Measurements from ENCODE around the gene RABGGTA.

The RABGGTA gene

DNA sequence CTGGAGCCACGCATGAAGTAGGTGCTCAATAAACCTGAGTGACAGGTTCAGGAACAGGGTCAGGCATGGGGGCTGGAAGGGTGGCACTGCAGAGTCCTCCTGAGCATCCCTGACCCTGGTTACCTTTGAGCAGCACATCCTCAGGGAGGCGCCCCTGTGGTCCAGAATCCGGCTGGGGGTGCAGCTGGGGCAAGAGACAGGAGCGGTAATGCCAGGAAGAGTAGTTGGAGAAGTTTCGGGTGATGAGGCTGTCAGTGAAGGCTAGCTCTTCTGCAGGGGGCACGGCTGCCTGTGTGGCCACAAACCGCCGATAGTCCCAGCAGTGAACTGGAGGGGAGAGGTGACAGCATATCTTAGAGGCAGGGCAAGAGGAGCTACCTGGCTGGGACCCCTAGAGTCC is 2.0 kb downstream of the RABGGTA start:
- H3K9me3 ChIP-seq (ENCODE audit: insufficient read depth, low read length) = no peaks in the 10 kb centered on the region
- no peak overlapping the region for H2AFZ ChIP-seq (ENCODE audit: low read depth, low read length)
- TF ChIP-seq EZH2phosphoT487 (IDR thresholded peaks at IDR 0.05; ENCODE audit: low read depth) = no peak
- TF ChIP-seq, protein P1, sequence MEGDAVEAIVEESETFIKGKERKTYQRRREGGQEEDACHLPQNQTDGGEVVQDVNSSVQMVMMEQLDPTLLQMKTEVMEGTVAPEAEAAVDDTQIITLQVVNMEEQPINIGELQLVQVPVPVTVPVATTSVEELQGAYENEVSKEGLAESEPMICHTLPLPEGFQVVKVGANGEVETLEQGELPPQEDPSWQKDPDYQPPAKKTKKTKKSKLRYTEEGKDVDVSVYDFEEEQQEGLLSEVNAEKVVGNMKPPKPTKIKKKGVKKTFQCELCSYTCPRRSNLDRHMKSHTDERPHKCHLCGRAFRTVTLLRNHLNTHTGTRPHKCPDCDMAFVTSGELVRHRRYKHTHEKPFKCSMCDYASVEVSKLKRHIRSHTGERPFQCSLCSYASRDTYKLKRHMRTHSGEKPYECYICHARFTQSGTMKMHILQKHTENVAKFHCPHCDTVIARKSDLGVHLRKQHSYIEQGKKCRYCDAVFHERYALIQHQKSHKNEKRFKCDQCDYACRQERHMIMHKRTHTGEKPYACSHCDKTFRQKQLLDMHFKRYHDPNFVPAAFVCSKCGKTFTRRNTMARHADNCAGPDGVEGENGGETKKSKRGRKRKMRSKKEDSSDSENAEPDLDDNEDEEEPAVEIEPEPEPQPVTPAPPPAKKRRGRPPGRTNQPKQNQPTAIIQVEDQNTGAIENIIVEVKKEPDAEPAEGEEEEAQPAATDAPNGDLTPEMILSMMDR (IDR thresholded peaks at IDR 0.05; ENCODE audit: low read depth, low read length) = no peak
- no peak overlapping the region for H3K9ac ChIP-seq (ENCODE audit: low read length)
- H3K36me3 ChIP-seq (replicated peaks; ENCODE audit: low read depth, low read length) = peaks cover 2% of the 10 kb centered on the region
- no peaks in the 10 kb centered on the region for H3K27me3 ChIP-seq (ENCODE audit: low read depth, low read length)
- H3K4me2 ChIP-seq (ENCODE audit: low read length) = no peak overlapping the region
- no peaks in the 10 kb centered on the region for H3K79me2 ChIP-seq (ENCODE audit: low read length)
- no peak overlapping the region for H3K4me3 ChIP-seq (ENCODE audit: low read length)
- no peaks in the 10 kb centered on the region for H4K20me1 ChIP-seq (ENCODE audit: insufficient read depth, low read length)
- H3K27ac ChIP-seq (ENCODE audit: low read length) = no peak overlapping the region
- H3K4me1 ChIP-seq (ENCODE audit: low read length) = peaks cover 31% of the 10 kb centered on the region

- Histone ChIP-seq H3K36me3 (replicated peaks; ENCODE audit: low read depth, low read length) (peaks cover 2% of the 10 kb centered on the region), H3K79me2 (ENCODE audit: low read length) (no peaks in the 10 kb centered on the region), H3K9me3 (ENCODE audit: insufficient read depth, low read length) (no peaks in the 10 kb centered on the region), H2AFZ (ENCODE audit: low read depth, low read length) (no peak overlapping the region), H3K4me3 (ENCODE audit: low read length) (no peak overlapping the region), H4K20me1 (ENCODE audit: insufficient read depth, low read length) (no peaks in the 10 kb centered on the region), H3K27me3 (ENCODE audit: low read depth, low read length) (no peaks in the 10 kb centered on the region), H3K27ac (ENCODE audit: low read length) (no peak overlapping the region), H3K4me2 (ENCODE audit: low read length) (no peak overlapping the region), H3K4me1 (ENCODE audit: low read length) (peaks cover 20% of the 10 kb centered on the region), H3K9ac (ENCODE audit: low read length) (no peak overlapping the region)
- no peak for TF ChIP-seq EZH2phosphoT487 (IDR thresholded peaks at IDR 0.05; ENCODE audit: low read depth)
- TF ChIP-seq, protein P1 (IDR thresholded peaks at IDR 0.05; ENCODE audit: low read depth, low read length) = no peak
These were observed 3.2 kb downstream of the RABGGTA start for GRCh38 chr14:24268225-24268624.

- Histone ChIP-seq H3K4me1 (ENCODE audit: low read length) (peaks cover 14% of the 10 kb centered on the region), H3K4me2 (ENCODE audit: low read length) (no peak overlapping the region), H3K27me3 (ENCODE audit: low read depth, low read length) (no peaks in the 10 kb centered on the region), H3K9ac (ENCODE audit: low read length) (no peak overlapping the region), H4K20me1 (ENCODE audit: insufficient read depth, low read length) (no peaks in the 10 kb centered on the region), H3K9me3 (ENCODE audit: insufficient read depth, low read length) (no peaks in the 10 kb centered on the region), H3K27ac (ENCODE audit: low read length) (no peak overlapping the region), H3K36me3 (replicated peaks; ENCODE audit: low read depth, low read length) (peaks cover 2% of the 10 kb centered on the region), H3K4me3 (ENCODE audit: low read length) (no peak overlapping the region), H2AFZ (ENCODE audit: low read depth, low read length) (no peak overlapping the region), H3K79me2 (ENCODE audit: low read length) (no peaks in the 10 kb centered on the region)
- TF ChIP-seq EZH2phosphoT487 (IDR thresholded peaks at IDR 0.05; ENCODE audit: low read depth) = no peak
- TF ChIP-seq, protein P1 (IDR thresholded peaks at IDR 0.05; ENCODE audit: low read depth, low read length) = no peak
These were observed 3.9 kb downstream of the RABGGTA start for GRCh38 chr14:24267516-24267915.

DNA sequence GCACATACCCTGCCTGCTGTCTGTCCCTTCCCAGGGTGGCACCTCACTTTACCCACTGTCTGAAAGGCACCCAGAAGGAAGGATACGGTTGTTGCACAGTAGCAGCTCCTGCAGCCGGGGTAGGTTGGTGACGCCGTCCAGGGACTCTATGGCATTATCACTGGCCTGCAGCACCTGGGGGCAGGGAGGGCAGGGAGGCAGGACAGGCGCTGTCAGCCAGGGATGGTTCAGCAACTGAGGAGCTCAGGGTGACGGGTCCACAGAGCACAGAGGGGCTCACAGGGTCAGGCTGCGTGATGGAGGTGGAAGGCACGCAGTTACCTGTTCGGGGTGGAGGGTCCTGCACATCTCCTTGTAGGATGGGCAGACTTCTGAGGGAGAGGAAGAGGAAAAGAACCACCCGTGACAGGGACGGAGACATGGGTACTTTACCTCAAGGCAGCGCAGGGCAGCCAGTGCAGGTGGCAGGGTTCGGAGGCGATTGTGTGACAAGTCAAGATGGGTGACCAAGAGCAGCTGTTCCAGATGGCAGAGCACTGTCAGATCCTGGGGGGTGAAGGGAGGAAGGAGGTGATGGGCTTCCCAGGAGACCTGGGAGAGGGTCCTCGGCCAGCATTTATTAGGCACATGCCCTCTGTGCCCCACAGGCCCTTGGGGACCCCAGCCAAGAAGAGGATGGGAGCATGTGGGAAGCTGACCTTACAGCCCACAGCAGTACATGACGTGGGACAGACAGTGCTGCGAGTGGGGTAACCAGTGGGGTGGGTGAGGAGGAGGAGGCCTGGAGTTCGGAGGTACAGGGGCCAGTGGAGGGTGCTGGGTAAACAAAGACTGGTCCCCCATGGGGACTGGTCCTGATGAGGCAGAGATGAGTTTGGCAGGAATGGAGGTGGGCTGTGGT is 4.8 kb downstream of the RABGGTA start:
- Histone ChIP-seq H3K4me3 (ENCODE audit: low read length) (no peak overlapping the region), H3K79me2 (ENCODE audit: low read length) (no peaks in the 10 kb centered on the region), H3K27me3 (ENCODE audit: low read depth, low read length) (no peaks in the 10 kb centered on the region), H3K36me3 (replicated peaks; ENCODE audit: low read depth, low read length) (peaks cover 2% of the 10 kb centered on the region), H3K4me1 (ENCODE audit: low read length) (peaks cover 5% of the 10 kb centered on the region), H2AFZ (ENCODE audit: low read depth, low read length) (no peak overlapping the region), H3K4me2 (ENCODE audit: low read length) (no peak overlapping the region), H3K9me3 (ENCODE audit: insufficient read depth, low read length) (no peaks in the 10 kb centered on the region), H4K20me1 (ENCODE audit: insufficient read depth, low read length) (no peaks in the 10 kb centered on the region), H3K9ac (ENCODE audit: low read length) (no peak overlapping the region), H3K27ac (ENCODE audit: low read length) (no peak overlapping the region)
- no peak for TF ChIP-seq EZH2phosphoT487 (IDR thresholded peaks at IDR 0.05; ENCODE audit: low read depth)
- TF ChIP-seq, protein P1 (IDR thresholded peaks at IDR 0.05; ENCODE audit: low read depth, low read length) = no peak
